Neural progenitor cell (in vitro differentiated cells): ENCODE results near the gene SLCO2B1.

Source experiments
- EZH2 ChIP-seq: fragments of 200-600 bp; sonication (generic); IDR thresholded peaks from 2 replicates; pipeline ENCODE4 v1.6.1; 2017; ENCODE audit warnings: antibody characterized with exemption, mild to moderate bottlenecking, moderate library complexity
- TF ChIP-seq, protein P1 (sequence below): fragments of 200-600 bp; sonication (generic); IDR thresholded peaks from 2 replicates; pipeline ENCODE4 v1.5.1; 2017; ENCODE audit warnings: antibody characterized with exemption, mild to moderate bottlenecking

DNA sequence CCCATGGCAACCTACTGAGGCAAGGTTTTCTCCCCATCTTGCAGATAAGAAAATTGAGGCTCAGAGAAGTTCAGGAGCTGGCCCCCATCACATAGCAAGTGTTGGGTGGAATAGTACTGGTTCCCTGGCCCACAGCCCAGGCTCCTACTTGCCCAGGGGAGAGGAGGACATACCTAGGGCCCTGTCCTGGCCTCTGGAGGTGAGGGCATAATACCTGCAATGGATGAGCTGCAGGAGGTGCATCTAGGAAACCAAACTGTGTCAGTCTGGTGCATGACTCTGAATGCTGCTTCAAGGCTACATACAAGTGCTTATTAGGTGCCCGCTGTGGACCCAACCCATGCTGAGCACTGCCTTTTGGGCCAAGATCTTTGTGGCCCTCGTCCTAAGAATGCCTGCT is 49.6 kb downstream of the SLCO2B1 start:
- TF ChIP-seq, protein P1, sequence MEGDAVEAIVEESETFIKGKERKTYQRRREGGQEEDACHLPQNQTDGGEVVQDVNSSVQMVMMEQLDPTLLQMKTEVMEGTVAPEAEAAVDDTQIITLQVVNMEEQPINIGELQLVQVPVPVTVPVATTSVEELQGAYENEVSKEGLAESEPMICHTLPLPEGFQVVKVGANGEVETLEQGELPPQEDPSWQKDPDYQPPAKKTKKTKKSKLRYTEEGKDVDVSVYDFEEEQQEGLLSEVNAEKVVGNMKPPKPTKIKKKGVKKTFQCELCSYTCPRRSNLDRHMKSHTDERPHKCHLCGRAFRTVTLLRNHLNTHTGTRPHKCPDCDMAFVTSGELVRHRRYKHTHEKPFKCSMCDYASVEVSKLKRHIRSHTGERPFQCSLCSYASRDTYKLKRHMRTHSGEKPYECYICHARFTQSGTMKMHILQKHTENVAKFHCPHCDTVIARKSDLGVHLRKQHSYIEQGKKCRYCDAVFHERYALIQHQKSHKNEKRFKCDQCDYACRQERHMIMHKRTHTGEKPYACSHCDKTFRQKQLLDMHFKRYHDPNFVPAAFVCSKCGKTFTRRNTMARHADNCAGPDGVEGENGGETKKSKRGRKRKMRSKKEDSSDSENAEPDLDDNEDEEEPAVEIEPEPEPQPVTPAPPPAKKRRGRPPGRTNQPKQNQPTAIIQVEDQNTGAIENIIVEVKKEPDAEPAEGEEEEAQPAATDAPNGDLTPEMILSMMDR: no peak
- no peak for TF ChIP-seq EZH2
